GM19351 (cell line): ENCODE results near the gene GAREM1.
"Not testable (repeated sequence)": the region's sequence is repeated elsewhere in the genome, so short reads cannot be mapped to it uniquely, and the experiment has no call there.

ENCODE experiments used
- ATAC-seq: cut with Tn5 transposase; IDR thresholded peaks from one replicate; pipeline ENCODE4 v1.9.1; 2021; ENCODE audit warnings: mild to moderate bottlenecking, moderate library complexity; ENCODE audit not compliant: unreplicated experiment

The GAREM1 gene

DNA sequence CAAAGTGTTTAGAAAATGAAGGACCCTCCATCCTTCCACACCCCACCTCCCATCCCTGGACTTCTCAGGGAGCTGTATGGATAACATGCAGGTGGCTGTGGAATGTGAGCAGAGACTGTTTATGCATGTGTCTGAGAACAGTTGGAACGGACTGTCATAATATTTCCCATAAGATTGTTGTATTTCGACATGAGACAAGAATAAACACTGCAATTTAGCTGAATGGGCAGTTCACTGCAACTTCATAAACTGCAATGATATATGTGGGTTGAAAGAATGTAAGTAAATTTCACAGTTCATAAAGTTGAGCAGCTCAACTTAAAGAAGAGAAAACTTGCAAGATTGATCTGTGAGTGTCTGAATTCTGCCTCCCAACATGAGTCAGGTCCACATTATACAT, 206.3 kb downstream of the GAREM1 start:
- no peak for ATAC-seq

GRCh38 chr18:32262092-32262491, 208.6 kb downstream of the GAREM1 start:
- no peak for ATAC-seq

DNA sequence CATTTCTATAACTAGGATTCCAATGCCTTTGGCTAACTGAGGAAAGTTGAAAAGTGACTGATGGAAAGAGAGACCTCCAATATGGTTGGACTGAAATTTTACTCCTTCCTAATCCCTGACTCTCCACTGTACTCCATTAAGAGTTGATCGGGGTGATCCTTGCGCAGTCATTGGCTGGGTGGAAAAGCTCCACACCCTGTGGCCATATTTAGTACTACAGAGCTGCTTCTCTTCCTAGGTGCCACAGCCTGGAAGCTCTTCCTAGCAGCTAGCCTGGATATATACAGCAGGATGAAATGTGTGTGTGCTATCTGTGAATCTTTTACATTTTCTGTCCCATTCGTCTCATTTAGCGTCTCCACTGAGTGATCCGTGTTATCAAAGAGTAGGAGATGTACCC, 209.7 kb downstream of the GAREM1 start:
- no peak for ATAC-seq

DNA sequence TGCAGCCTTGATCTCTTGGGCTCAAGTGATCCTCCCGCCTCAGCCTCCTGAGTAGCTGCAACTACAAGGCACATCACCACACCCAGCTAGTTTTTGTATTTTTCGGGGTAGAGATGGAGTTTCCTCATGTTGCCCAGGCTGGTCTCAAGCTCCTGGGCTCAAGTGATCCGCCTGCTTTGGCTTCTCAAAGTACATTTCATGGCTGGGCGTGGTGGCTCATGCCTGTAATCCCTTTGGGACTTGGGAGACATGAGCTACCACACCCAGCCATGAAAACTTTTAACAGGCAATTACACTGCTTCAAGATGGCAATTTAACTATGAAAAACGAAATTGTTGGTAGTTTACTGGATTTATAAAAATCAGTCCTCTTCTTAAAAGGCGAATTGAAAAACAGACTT, 211.1 kb downstream of the GAREM1 start:
- no peak for ATAC-seq

DNA sequence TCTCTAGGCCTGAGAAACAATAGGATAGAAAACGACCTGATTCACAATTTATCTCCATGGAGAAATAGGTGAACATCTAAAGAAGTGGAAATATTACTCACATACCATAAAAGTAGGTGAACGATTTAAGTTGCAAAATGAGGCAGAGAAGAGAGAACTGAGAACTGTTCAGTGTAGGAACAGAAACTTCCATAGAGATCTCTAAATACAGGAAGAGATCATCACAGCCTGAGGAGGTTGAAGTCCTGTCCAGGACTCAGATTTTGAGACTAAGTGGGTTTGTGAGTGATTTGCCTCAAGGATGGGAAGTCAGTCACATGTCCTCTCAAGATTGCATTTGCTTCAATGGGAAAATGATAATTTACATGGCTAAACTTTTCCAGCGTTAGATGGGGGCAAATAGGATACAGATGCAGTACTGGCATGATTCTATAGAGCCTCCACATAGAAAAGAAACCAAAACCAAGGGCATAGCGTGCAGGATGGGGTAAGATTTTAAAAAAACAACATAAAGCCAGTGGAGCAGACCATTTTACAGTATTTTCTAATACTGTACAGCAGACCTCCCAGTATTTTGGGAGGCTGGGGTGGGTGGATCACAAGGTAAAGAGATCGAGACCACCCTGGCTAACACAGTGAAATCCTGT, 212.0 kb downstream of the GAREM1 start:
- peak; percentile 51 for ATAC-seq

- ATAC-seq = no peak
These were observed 212.5 kb downstream of the GAREM1 start for GRCh38 chr18:32258148-32258547.

DNA sequence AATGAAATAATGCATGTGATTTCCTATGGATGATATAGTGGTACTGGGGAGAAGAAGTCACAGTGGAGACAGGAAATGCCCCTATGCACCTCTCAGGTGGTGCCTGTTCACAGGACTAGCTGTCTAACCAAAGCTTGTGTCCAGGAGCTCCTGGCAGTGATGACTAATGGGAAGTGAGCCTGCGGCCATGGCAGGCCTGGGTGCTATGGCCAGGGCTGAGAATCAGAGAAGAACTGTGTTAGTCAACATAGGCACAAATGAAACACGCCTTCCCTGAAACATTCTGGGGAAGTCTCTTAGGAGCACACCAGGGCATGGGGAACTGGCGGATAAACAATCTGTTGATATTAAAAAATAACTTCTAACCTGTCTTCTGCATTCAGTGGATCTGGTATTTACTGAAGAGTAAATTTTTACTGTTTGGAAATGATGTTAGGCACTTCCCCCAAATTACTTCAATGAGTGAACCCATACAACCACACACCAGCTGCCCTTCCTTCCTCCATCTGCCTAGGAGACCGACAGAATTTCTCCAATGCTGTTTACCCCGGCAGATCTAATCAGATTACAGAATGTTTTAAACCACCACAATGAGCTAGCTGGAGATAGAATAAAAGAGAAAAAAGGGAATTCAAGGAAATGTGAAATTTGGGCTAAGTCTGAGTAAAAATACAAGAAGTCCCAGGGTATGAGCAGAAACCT, 213.4 kb downstream of the GAREM1 start:
- ATAC-seq = no peak

DNA sequence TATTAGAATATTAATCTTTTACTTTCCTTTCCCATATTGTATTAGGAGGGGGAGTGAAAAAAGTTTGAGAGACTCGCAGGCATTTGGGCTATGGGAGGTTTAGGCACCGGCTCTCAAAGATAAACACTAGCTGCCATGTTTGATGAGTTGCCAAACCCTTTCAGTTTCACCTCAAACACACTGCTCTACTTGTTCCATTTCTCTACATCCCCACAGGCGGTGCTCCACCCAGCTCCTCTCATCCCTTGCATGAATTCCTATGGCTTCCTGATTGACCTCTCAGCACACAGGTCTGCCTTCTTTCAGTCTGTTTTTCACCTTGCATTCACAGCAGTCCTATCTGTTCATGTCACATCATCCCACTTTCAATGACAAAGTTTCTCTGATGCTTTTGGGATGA, 215.1 kb downstream of the GAREM1 start:
- ATAC-seq = no peak

- no peak for ATAC-seq
These were observed 218.4 kb downstream of the GAREM1 start for GRCh38 chr18:32252141-32252860.

GRCh38 chr18:32251466-32251865, 219.2 kb downstream of the GAREM1 start:
- ATAC-seq = no peak

DNA sequence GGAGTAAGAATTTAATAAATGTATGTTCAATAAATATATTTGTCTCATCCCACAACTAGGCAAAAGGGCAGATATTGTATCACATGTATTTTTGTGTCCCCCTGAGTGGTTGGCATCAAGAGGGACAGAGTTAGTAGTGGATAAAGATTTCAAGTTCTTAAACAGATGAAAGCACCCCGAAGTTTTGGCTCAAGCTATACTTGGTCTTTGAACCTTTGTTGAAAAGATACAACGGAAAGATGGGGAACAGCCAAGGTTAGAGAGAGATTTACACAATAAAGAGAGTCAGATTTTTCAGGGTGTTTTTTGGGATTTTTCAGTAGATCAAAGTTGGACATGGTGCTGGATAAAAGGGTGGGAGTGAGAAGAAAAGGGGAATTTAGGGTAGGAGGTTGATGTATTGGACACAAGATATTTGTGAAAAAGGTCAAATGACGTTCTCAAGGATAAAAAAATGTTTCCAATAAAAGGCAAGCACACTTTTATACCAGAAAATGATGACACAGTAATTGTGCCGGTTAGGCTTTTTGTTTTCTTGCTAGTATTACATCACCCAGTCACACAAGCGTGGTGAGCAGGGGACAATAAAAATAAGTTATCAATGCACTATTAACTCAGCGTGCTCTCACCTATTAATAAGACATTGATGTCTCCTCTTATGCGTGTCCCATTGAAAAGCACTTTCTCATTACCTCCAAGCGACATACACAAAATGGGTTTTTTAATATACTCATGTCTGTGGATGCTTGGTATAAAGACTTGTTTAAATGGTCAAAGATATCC, 221.3 kb downstream of the GAREM1 start:
- ATAC-seq = no peak

DNA sequence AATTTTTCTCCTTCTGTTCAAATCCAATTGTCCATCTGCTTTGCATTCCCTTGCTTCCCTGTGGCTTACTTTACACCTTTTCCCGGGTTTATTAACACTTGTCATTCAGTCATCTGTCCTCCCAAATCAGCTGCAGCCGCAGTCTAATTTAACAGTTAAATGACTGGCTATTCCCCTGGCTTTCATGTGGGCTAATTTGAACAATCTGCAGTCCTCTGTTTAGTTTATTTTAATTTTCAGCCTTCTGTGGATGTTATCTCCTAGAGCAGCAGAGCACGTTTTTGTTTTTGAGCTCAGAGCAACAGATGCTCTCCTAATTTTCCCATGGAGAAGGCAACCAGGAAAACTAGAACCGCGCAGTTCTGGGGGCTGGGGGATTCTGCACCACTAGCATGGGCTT, 225.8 kb downstream of the GAREM1 start:
- no peak for ATAC-seq

DNA sequence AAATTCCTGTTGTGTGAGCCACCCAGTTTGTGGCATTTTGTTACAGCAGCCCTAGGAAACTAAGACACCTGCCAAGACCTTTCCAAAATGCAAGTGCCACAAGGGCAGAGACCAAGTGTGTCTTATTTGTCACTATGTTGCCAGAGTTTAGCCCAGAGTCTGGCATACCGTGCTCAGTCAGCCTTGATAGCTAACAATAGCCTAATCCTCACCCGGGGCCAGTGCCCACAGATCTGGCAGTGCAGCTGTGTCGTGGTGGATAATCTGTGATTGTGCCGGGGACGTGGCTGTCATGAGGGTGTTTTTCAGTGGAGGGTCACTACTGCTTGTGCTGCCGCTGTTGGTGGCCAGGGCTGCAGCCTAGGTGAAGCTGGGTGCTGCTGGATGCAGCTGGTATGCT, 227.3 kb downstream of the GAREM1 start:
- no peak for ATAC-seq

GRCh38 chr18:32242395-32242794, 228.3 kb downstream of the GAREM1 start:
- no peak for ATAC-seq

GRCh38 chr18:32238635-32239268, 231.9 kb downstream of the GAREM1 start:
- ATAC-seq = no peak

GRCh38 chr18:32237049-32237448, 233.6 kb downstream of the GAREM1 start:
- no peak for ATAC-seq

GRCh38 chr18:32233348-32233747, 237.3 kb downstream of the GAREM1 start:
- ATAC-seq = not testable (repeated sequence)

DNA sequence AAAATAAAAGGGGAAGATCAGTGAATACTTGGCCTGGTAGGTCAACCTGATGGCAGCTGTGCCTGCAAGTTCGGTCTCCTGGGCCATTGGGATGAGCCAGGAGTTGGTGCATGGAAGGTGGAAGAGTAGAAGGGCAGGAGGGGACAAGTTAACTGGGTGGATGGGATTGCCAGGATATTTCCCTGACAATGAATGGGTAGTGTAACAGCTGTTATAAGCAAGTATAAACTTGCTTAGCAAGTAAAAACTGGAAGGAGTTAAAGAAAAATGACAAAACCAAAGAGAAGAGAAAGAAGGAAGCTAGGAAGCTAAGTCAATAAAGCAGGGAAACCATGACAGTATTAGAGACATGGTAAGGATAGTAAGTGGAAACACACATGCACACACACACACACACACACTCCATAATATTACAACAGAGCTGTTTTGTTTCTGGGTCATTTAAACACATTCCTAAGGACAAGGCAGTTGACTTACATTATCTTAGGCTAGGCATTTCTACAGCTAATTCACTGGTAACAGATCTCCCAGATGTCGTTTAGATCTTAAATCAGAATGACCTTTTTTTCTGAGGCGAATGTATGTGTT, 251.2 kb downstream of the GAREM1 start:
- ATAC-seq = no peak

DNA sequence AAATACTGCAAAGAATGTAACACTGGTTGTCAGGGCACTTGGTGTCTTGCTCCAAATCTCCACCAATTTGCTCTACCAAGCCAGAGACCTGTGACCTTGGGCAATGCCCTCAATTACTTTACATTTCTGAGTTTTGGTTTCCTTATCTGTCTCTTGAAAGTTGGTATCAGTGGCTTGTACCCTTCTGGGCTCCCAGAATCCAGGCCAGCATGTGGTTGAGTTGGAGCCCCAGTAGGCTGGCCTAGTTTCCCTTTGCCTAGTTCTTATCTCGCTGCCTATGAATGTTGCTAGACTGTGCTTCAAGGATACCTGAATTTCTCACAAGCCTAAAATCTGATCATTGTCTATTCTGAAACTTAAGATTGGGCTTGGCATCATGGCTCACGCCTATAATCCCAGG, 254.3 kb downstream of the GAREM1 start:
- ATAC-seq = no peak

DNA sequence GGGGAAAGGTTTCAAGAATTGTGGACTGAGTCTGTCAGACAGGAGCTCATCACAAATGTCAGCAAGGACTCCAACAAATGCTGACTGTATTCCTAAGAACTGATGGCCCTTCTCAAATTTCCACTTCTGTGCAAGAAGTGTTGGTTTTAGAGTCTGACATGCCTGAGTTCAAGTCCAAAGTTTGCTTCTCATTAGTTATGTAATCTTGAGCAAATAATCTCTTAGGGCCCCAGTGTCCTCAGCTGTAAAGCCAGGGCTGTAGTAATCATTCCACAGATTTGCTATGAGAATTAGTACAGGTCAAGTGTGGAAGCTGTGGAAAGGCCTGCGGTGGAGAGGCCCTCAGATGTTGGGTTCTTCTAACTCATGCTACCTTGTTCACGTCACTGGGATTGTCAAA, 257.0 kb downstream of the GAREM1 start:
- no peak for ATAC-seq
